Liver (tissue), 9 donors: ENCODE data around the gene DPF3. TPM values are rescaled to one million over a fixed set of nuclear protein-coding genes. Genes with fewer than 3 reads are reported as not detected.

Experiments
- DNase-seq: peaks from one replicate; pipeline ENCODE4 v3.0.0-alpha.2; 2017; ENCODE audit warnings: low spot score
- H3K27ac ChIP-seq, 2 donors: one replicate each; pipeline ENCODE4 v1.7.0; 2013; ENCODE audit warnings: inconsistent platforms in 2 of 2, low read length in 2 of 2, control low read depth in 1 of 2, low read depth in 1 of 2, mild to moderate bottlenecking in 1 of 2
- H3K27me3 ChIP-seq, 4 donors: one replicate each; pipeline versions ENCODE4 v1.6.1 to v1.7.0; 2013; ENCODE audit warnings: low read length in 3 of 4, inconsistent platforms in 1 of 4, mild to moderate bottlenecking in 1 of 4, moderate library complexity in 1 of 4; ENCODE audit not compliant: control insufficient read depth in 4 of 4, insufficient read depth in 4 of 4
- H3K36me3 ChIP-seq, 4 donors: one replicate each; pipeline versions ENCODE4 v1.6.1 to v1.7.0; 2013; ENCODE audit warnings: low read length in 3 of 4, mild to moderate bottlenecking in 3 of 4, low read depth in 1 of 4, moderate library complexity in 1 of 4; ENCODE audit not compliant: control insufficient read depth in 4 of 4, insufficient read depth in 3 of 4
- H3K4me1 ChIP-seq, 4 donors: one replicate each; pipeline versions ENCODE4 v1.6.1 to v1.7.0; 2013; ENCODE audit warnings: low read length in 3 of 4, mild to moderate bottlenecking in 3 of 4, moderate library complexity in 1 of 4; ENCODE audit not compliant: control insufficient read depth in 4 of 4, insufficient read depth in 4 of 4
- H3K4me3 ChIP-seq, 3 donors: one replicate each; pipeline versions ENCODE4 v1.6.1 to v1.7.0; 2013; ENCODE audit warnings: low read length in 3 of 3, control low read depth in 1 of 3, low read depth in 1 of 3, mild to moderate bottlenecking in 1 of 3
- H3K9ac ChIP-seq, 2 donors: one replicate each; pipeline ENCODE4 v1.7.0; 2013; ENCODE audit warnings: low read length in 2 of 2, mild to moderate bottlenecking in 2 of 2, moderate library complexity in 2 of 2, control low read depth in 1 of 2, low read depth in 1 of 2
- H3K9me3 ChIP-seq, 4 donors: one replicate each; pipeline versions ENCODE4 v1.6.1 to v1.7.0; 2013; ENCODE audit warnings: low read length in 3 of 4; ENCODE audit not compliant: control insufficient read depth in 4 of 4
- ATF3 ChIP-seq: IDR thresholded peaks from 2 replicates; pipeline ENCODE4 v1.6.1; 2016; ENCODE audit warnings: antibody characterized with exemption
- CTCF ChIP-seq: fragments of 150-350 bp; IDR thresholded peaks from 2 replicates; pipeline ENCODE4 v1.5.1; 2017; ENCODE audit warnings: improper control_type of control experiment, low read depth, low read length; ENCODE audit not compliant: missing input control
- EGR1 ChIP-seq, 2 donors: IDR thresholded peaks; 2 replicates each; pipeline ENCODE4 v1.6.1; 2016 to 2018; ENCODE audit warnings: antibody characterized with exemption in 2 of 2, low read depth in 2 of 2
- FOXA1 ChIP-seq: IDR thresholded peaks from 2 replicates; pipeline ENCODE4 v1.6.1; 2016; ENCODE audit warnings: antibody characterized with exemption
- FOXA2 ChIP-seq: IDR thresholded peaks from 2 replicates; pipeline ENCODE4 v1.6.1; 2016; ENCODE audit warnings: antibody characterized with exemption
- GABPA ChIP-seq, 2 donors: IDR thresholded peaks in 1 of 2; conservative IDR thresholded peaks in 1 of 2; 2 replicates each; pipeline ENCODE4 v1.6.1; 2016; ENCODE audit warnings: antibody characterized with exemption in 2 of 2, mild to moderate bottlenecking in 1 of 2, moderate library complexity in 1 of 2
- HNF4A ChIP-seq, 2 donors: conservative IDR thresholded peaks; 2 replicates each; pipeline ENCODE4 v1.6.1; 2016; ENCODE audit warnings: antibody characterized with exemption in 2 of 2, mild to moderate bottlenecking in 2 of 2
- HNF4G ChIP-seq: IDR thresholded peaks from 2 replicates; pipeline ENCODE4 v1.6.1; 2016; ENCODE audit warnings: antibody characterized with exemption
- JUND ChIP-seq, 2 donors: IDR thresholded peaks; 2 replicates each; pipeline ENCODE4 v1.6.1; 2016; ENCODE audit warnings: antibody characterized with exemption in 2 of 2
- MAX ChIP-seq: IDR thresholded peaks from 2 replicates; pipeline ENCODE4 v1.6.1; 2016; ENCODE audit warnings: antibody characterized with exemption
- NR2F2 ChIP-seq: IDR thresholded peaks from 2 replicates; pipeline ENCODE4 v1.6.1; 2016; ENCODE audit warnings: antibody characterized with exemption
- RAD21 ChIP-seq, 2 donors: IDR thresholded peaks; 2 replicates each; pipeline ENCODE4 v1.6.1; 2016; ENCODE audit warnings: antibody characterized with exemption in 2 of 2, mild to moderate bottlenecking in 2 of 2
- REST ChIP-seq: IDR thresholded peaks from 2 replicates; pipeline ENCODE4 v1.6.1; 2016; ENCODE audit warnings: antibody characterized with exemption, mild to moderate bottlenecking
- RXRA ChIP-seq, 2 donors: IDR thresholded peaks; 2 replicates each; pipeline ENCODE4 v1.6.1; 2017 to 2018; ENCODE audit warnings: antibody characterized with exemption in 2 of 2, mild to moderate bottlenecking in 1 of 2
- TAF1 ChIP-seq: conservative IDR thresholded peaks from 2 replicates; pipeline ENCODE4 v1.6.1; 2016; ENCODE audit warnings: antibody characterized with exemption, mild to moderate bottlenecking
- YY1 ChIP-seq: IDR thresholded peaks from 2 replicates; pipeline ENCODE4 v1.6.1; 2016; ENCODE audit warnings: antibody characterized with exemption, mild to moderate bottlenecking
- ZBTB33 ChIP-seq: IDR thresholded peaks from 2 replicates; pipeline ENCODE4 v1.6.1; 2016; ENCODE audit warnings: antibody characterized with exemption
- WGBS: extraction: QIAGEN DNeasy Blood & Tissue Kit; methylation state at CpG from one replicate; pipeline ENCODE4 v1.1.7; 2013; 5-methylcytosine and 5-hydroxymethylcytosine counted together
- polyA plus RNA-seq, 2 donors: library from polyadenylated mRNA; stranded (reverse) in 1 of 2; unstranded in 1 of 2; fragments of 200-250 nt in 1 of 2; fragments of >200 nt in 1 of 2; fragmentation: Nextera tagmentation in 1 of 2; extraction: Ambion mirVana in 1 of 2; gene quantifications; one replicate each; pipeline versions ENCODE4 v1.2.1 to v1.2.3, GENCODE V29; 2013 to 2015
- total RNA-seq, 2 donors: library from RNA; depleted of rRNA; stranded (reverse); fragments of >200 nt; gene quantifications; one replicate each; pipeline ENCODE4 v1.2.3, GENCODE V29; 2014
- donor health status: healthy.
- donor health status: healthy.
- donor health status: healthy.
- donor health status: healthy.
- donor health status: healthy.

Gene DPF3
- total and polyA plus RNA-seq, 4 donors: 1.1 to 23.2 (median 2.5) TPM

- no peak overlapping the region for H3K9ac ChIP-seq
- WGBS: 97% methylated on average over 4 of the region's 4 CpGs
- no peak overlapping the region for H3K4me3 ChIP-seq
- H3K27ac ChIP-seq: no peak overlapping the region
- H3K4me1 ChIP-seq: peaks cover 0 to 16% (median 9%) of the 10 kb centered on the region in 4 donors
- no peak for TF ChIP-seq EGR1 (IDR thresholded peaks at IDR 0.05; ENCODE audit: low read depth in 2 of 2)
- no peak for TF ChIP-seq ATF3
- no peak for TF ChIP-seq YY1
- TF ChIP-seq CTCF: no peak
- TF ChIP-seq FOXA2: no peak
- TF ChIP-seq TAF1: no peak
- no peak for TF ChIP-seq GABPA (IDR thresholded peaks at IDR 0.05 in 1 of 2, conservative IDR thresholded peaks at IDR 0.05 in 1 of 2)
- no peak for TF ChIP-seq FOXA1
- no peak for TF ChIP-seq REST
- TF ChIP-seq MAX: no peak
- TF ChIP-seq HNF4A (conservative IDR thresholded peaks at IDR 0.05): no peak
- no peak for TF ChIP-seq NR2F2
- TF ChIP-seq ZBTB33: no peak
- TF ChIP-seq HNF4G: no peak
- no peak for TF ChIP-seq JUND (IDR thresholded peaks at IDR 0.05)
- no peaks in the 10 kb centered on the region for H3K27me3 ChIP-seq
- no peaks in the 10 kb centered on the region for H3K9me3 ChIP-seq
- no peaks in the 10 kb centered on the region for H3K36me3 ChIP-seq
- DNase-seq: no peak
These were observed 281.9 kb downstream of the DPF3 start for GRCh38 chr14:72612041-72612440.

- H3K36me3 ChIP-seq: no peaks in the 10 kb centered on the region
- H3K4me1 ChIP-seq: peaks cover 0 to 16% (median 9%) of the 10 kb centered on the region in 4 donors
- no peak for TF ChIP-seq RXRA (IDR thresholded peaks at IDR 0.05)
- TF ChIP-seq REST: no peak
- TF ChIP-seq JUND (IDR thresholded peaks at IDR 0.05): no peak
- TF ChIP-seq MAX: no peak
- no peak for TF ChIP-seq ATF3
- TF ChIP-seq TAF1: no peak
- no peak for TF ChIP-seq CTCF
- TF ChIP-seq RAD21 (IDR thresholded peaks at IDR 0.05): no peak
- no peak for TF ChIP-seq HNF4A (conservative IDR thresholded peaks at IDR 0.05)
- DNase-seq: no peak
- no peaks in the 10 kb centered on the region for H3K27me3 ChIP-seq
- no peak overlapping the region for H3K4me3 ChIP-seq
- WGBS: 97% methylated on average over 4 of the region's 4 CpGs
- H3K9ac ChIP-seq: no peak overlapping the region
- H3K9me3 ChIP-seq: no peaks in the 10 kb centered on the region
- no peak overlapping the region for H3K27ac ChIP-seq
These were observed 282.4 kb downstream of the DPF3 start for GRCh38 chr14:72611506-72611905.
